GM12872 (cell line): ENCODE data around the gene SMARCE1.

ENCODE experiments used
- CTCF ChIP-seq: IDR thresholded peaks from 3 replicates; pipeline ENCODE4 v1.5.1; 2011; ENCODE audit warnings: low read depth, mild to moderate bottlenecking, low read length, moderate library complexity; ENCODE audit not compliant: insufficient read depth

SMARCE1 gene

GRCh38 chr17:40600486-40601046, 47.1 kb downstream of the SMARCE1 start:
- TF ChIP-seq CTCF, result no peak

- TF ChIP-seq CTCF, result no peak
Observed at GRCh38 chr17:40599468-40599763, 48.2 kb downstream of the SMARCE1 start.

- TF ChIP-seq CTCF, result no peak
Observed at GRCh38 chr17:40598619-40599467, 48.8 kb downstream of the SMARCE1 start.

GRCh38 chr17:40598301-40598618, 49.4 kb downstream of the SMARCE1 start:
- TF ChIP-seq CTCF, result no peak

- no peak for TF ChIP-seq CTCF
Observed at GRCh38 chr17:40597556-40598300, 49.9 kb downstream of the SMARCE1 start.

- TF ChIP-seq CTCF, result no peak
Observed at GRCh38 chr17:40597156-40597555, 50.5 kb downstream of the SMARCE1 start.

- TF ChIP-seq CTCF, result no peak
Observed at GRCh38 chr17:40596261-40596919, 51.2 kb downstream of the SMARCE1 start.
